GM21619 (cell line): Measurements from ENCODE around the gene POMC.
"Not testable (repeated sequence)": the region's sequence is repeated elsewhere in the genome, so short reads cannot be mapped to it uniquely, and the experiment has no call there.

Experiments used
- ATAC-seq: cut with Tn5 transposase; IDR thresholded peaks from one replicate; pipeline ENCODE4 v1.9.1; 2021; ENCODE audit not compliant: unreplicated experiment

Gene POMC

DNA sequence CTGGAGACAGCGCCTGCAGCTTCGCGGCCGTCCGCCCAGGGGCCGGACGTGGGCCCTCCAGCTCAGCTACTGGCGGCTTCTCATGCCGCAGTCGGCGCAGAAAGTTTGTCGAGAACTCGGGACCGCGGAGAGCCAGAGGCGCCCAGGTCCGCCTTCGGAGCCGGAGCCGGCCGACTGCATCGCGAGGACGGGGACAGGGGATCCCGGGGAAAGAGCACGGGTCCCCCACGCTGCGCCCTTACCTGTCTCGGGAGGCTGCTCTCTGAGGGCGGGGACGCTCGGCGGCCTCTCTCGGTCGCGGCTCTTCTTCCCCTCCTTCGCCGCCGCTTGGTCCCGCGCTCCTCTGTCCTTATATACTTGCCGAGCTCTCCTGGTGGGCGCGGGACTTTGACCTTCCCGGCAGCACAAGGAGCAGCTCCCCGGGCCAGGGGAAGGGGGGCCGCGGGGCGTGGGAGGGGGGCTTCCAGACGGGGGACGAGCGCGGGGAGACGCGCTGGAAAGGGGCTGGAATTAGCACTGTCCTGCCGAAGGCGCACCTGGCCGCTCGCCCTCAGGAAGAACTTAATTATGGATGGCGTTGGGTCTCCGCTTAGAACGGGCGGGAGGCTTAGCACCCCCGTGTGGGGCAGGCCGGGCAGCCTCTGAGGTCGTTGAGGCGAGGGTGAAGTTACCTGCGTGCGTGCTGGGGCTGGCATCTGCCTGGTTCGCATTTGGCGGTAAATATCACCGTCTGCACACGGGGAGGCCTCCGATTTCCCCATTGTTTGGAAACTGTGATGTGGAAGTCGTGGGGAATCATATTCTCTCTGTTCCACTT is at the start of gene POMC:
TSS of gene POMC (minus strand) at position 325 of the 817 bp plus-strand sequence. CDS start 3,808 bp downstream, outside the sequence.
- no peak for ATAC-seq

GRCh38 chr2:25218100-25218499 is 49.7 kb upstream of the POMC start:
- no peak for ATAC-seq

- peak; percentile 73 for ATAC-seq
These were observed 47.7 kb upstream of the POMC start for GRCh38 chr2:25215948-25216679.

DNA sequence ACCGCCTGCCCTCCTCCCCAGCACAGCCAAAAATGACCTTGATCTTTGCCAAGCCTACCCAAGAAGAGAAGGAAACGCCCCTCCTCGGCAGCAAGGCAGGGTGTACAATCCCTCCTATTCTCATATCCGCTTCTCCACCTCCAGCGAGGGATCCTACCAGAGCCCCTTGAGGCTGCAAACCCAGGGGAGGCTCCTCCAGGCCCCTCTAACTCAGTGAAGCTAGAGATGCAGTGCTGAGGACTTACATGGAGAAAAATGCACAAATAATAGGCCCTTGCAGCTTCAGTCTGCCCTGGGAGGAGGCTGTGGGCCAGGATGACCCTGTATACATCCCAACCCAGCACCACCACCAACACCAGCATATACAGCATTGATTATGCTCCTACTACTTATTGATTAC is 46.9 kb upstream of the POMC start:
- no peak for ATAC-seq

GRCh38 chr2:25213229-25213628 is 44.8 kb upstream of the POMC start:
- no peak for ATAC-seq

- ATAC-seq: not testable (repeated sequence)
These were observed 42.5 kb upstream of the POMC start for GRCh38 chr2:25210923-25211322.

DNA sequence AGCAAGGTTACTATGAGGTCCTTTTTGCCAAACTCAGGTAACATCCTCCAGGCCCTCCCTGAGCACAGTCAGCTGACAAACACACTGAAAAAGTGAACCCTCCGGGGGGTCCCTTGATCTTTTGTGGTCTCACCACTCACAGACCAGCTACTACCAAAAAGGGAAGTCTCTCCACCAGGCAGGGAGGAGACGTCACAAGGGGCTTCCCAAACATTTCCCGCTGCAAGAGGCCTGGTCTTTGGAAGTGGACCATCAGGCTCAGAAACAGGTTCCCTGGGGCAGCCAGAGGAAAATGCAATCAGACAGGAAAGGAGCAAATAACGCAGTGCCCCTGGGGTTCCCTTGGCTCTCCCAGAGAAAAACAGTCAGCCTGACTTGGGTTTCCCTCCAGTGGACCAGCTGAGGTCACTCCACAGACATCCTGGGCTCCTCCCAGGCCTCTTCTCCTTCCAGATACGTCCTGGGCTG is 38.7 kb upstream of the POMC start:
- ATAC-seq: no peak

DNA sequence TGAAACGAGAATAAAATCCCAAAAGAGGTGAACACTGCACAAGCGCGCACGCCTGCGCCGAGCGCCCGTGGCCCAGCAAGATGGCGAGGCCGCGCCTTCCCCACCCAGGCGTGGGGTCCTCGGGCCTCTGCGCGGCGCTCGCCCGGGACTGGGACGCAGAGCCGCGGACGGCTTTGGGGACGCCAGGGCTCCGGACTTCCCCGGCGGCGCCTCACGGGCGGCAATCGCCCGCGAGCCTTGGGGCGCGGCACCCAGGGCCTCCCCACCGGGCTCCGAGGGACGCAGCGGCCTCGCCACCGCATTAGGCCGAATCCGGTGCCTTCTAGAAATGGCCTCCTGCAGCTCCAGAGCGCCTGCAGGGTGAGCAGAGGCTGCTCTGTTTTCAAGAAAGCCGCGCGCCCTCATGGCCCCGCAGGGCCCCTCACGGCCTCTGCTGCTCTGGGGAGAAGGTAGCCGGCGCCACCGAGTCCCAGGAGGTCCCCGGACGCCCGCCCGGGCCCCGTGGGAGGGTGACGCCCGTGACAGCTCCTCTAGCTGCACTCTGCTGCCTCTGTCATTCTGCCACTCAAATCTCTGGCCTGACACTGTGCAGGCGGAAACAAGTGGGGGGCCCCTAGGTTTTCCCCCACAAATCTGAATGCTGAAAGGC is 35.9 kb upstream of the POMC start:
- ATAC-seq: no peak

DNA sequence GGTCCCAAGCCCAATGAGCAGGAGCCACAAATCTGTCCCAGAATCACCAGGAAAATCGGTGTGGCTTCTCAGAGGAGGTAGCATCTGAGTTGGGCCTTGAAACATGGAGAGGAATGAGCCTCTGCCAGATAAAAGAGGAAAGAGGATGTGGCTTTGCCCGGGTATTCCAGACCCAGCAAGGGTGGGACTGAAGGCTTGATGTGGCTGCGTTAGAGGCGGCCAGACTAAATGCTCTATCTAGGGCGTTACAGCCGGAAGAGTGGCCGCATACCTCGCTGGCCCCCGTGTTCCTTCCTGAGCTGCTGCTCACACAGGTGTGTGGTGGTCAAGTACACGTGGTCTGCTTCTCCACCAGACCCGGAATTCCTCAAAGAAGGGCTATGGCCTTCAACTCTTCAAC is 33.9 kb upstream of the POMC start:
- no peak for ATAC-seq

DNA sequence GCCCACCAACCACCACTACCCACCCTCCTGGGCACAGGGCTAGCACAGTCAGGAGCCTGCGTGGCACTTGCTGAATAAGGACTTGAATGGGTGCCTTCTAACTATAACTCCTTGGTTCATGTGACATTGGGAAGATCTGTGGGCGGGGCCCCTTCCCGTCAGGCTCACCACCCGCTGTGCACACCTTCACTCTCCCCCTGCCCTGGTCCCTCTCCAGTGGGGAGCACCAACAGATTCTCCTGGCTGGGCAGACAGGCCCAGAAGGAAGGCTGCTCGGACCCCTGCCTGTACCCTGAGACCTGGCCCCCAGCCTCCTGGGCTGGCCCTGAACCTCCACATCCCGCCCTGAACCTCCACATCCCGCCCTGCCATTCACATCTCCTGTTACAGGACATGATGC is 33.4 kb upstream of the POMC start:
- ATAC-seq: no peak

DNA sequence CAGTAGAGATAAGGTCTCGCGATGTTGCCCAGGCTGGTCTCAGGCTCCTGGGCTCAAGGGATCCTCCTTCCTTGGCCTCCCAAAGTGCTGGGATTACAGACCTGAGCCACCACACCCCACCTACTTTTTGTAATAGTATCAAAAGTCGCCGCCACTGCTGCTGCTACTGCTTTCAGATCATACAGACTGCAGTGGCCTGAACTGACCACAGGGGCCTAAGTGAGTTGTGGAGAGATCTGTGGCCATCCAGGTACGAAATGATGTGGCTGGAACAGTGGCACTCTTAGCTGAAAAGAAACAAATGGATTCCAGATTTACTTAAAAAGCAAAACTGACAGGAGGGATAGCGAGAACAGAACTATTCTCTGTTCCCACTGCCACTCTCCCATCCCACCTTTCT is 32.9 kb upstream of the POMC start:
- no peak for ATAC-seq

DNA sequence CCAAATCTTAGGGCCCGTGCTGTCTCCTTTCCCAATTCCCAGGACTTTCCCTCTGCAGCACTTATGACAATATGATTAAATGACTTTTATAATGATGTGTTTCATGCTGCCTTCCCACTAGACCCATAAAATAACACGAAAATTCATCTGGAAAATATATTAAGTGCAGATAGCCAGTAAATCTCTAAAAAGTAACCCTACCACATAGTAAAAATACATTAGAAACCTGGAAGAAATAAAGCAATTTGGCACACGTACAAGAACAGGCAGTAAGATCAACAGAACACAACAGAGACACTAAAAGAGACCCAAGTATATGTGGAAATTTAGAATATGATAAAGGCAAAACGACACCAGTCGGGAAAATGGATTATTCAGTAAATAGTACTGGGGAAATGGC is 30.2 kb upstream of the POMC start:
- ATAC-seq: no peak

DNA sequence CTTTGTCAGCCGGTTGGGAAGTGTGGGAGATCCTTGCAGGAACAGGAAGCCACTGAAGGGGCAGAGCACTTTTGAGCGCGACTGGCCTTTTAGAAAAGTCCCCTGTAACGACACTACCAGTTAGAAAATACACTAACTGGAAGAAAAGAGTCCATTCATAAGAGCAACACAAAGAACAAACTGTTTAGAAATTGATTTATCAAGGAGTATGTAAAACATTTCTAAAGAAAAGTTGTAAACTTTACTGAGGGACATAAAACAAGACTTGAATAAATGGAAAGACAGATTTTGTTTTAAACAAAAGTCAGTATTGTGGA is 29.8 kb upstream of the POMC start:
- no peak for ATAC-seq

DNA sequence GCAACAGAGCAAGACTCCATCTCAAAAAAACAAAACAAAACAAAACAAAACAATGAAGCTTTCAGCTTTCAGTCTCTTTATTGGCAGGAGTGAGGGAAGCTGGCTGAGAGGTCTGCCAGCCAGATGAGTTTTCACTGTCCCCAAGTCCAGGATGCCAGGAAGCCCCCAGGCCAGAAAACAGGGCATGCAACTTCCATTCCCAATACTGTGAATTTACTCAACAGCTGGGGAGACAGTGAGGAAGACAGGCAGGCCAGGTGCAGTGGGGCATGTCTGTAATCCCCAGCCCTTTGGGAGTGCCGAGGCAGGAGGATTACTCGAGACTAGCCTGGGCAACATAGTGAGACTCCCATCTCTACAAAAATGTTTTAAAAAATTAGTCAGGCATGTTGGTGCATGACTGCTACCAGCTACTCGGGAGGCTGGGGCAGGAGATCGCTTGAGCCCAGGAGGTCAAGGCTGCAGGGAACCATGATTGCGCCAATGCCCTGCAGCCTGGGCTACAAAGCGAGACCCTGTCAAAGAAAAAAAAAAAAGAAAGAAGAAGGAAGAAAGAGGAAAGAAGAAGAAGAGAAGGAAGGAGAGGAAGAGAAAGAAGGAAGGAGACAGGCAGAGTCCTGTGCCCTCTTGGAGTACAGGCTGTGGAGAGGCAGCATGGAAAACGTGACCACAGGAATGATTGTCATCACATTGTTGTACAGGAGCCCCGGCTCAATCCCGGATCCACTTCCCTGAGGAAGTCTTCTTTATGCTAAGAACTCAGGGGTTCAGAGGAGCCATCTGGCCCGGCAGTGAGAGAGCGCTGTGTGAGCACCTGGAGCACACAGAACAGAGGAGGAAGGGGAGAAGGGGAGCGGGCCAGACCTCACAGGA is 29.2 kb upstream of the POMC start:
- ATAC-seq: no peak

- ATAC-seq: no peak
These were observed 26.3 kb upstream of the POMC start for GRCh38 chr2:25194576-25195122.

DNA sequence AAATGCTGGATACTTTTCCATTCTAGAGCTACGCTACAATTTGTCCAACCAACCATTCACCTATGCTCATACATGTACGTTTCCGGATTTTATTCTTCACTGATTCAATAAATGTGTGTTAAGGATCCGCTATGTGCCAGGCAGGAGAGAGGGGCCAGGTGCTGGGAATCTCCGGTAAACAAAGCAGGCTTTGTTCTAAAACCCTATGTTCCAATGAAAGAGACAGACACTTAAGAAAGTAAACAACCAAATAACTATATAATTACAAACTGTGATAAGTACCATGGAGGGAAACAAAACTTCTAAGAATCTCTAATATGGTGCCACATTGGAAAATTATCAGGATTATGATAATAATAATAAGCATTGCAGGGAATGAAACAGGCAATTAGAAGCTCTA is 22.2 kb upstream of the POMC start:
- ATAC-seq: no peak

- ATAC-seq: no peak
These were observed 20.0 kb upstream of the POMC start for GRCh38 chr2:25188405-25188804.

DNA sequence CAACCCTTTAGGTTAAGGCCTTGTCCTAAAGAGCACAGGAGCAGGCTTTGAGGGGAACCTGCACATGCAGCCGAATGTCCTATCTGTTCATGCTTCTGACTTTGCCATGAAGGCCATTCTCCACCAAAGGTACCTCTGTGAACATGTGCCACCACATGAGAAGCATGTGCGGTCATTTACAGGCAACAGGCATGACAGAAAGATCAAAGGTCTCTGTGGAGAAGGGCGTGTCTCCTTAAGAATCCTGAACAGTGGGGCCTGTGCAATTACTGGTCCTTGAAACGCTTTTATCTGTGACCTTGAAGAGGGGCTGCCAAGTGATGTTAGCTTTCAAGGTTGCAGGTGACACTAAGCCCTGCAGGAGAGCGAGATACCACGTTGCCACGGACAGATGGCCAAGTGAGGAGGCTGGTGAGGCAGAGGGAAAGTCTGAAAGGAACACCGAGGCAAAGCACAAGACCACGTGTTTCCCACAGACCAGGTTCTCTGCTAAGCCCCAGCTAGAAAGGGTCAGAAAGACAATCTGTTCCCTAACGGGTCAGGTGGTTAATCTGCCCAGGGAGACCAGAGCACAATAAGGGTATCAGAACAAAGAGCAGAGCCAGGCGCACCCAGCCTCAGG is 19.5 kb upstream of the POMC start:
- ATAC-seq: no peak

DNA sequence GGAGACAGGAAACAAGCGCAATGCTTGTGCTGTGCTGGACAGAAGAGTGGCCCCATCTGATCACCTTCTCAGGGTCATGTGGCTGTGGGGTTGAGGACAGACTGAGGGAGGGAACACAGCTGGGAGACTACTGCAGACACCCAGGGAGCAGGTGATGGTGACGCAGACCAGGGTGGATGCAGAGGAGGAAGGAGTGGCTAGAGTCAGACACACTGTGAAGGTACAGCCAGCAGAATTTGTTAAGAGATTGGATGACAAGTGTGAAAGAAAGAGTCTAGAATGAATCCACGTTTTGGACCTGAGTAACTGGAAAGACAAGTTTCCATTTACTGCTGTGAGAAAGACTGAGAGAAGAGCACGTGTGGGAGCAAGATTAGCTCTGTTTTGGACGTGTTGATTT is 15.9 kb upstream of the POMC start:
- no peak for ATAC-seq

DNA sequence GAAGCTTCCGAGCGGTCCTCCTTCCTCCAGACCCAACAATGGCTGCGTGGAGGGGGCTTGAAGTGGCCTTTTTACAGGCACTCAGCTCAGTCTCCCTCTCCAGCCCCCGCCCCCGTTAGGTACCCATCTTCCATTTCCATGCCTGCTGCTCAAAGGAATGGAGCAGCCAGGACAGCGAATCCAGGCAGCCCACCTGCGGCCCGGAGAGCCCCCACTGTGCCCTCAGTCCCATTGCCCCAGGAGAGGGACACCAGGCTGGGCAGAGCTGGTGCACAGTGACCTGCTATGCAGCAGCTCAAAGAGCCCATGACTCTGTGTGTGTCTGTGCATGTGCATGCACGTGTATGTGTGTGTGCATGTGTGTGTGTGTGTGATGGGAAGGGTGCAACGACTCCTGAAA is 10.6 kb upstream of the POMC start:
- ATAC-seq: no peak
